Activated T-cell treated with anti-CD3 and anti-CD28 coated beads, Interleukin-2, amount 50 U/mL, for 4 hours (primary cell): ENCODE data around the gene MPPED2. TPM values are rescaled to one million over a fixed set of nuclear protein-coding genes. Genes with fewer than 3 reads are reported as not detected.

Source experiments
- ATAC-seq, 2 donors: fragments of 200-7000 bp; cut with Tn5 transposase; one replicate each; pipeline ENCODE4 v1.10.0; 2021
- DNase-seq: peaks from one replicate; pipeline ENCODE4 v3.0.0-alpha.2; 2020
- H3K27me3 Mint-ChIP-seq: one replicate; pipeline ENCODE4 v1.8.0; 2021; ENCODE audit warnings: low read depth, mixed read lengths
- H3K36me3 Mint-ChIP-seq: one replicate; pipeline ENCODE4 v1.8.0; 2022; ENCODE audit warnings: mixed read lengths; ENCODE audit not compliant: insufficient read depth
- H3K4me1 Mint-ChIP-seq: one replicate; pipeline ENCODE4 v1.8.0; 2021; ENCODE audit warnings: low read depth, mixed read lengths
- H3K4me3 Mint-ChIP-seq: one replicate; pipeline ENCODE4 v1.8.0; 2021; ENCODE audit warnings: mild to moderate bottlenecking, moderate library complexity, mixed read lengths
- H3K9me3 Mint-ChIP-seq: one replicate; pipeline ENCODE4 v1.8.0; 2021; ENCODE audit warnings: mixed read lengths
- total RNA-seq, 3 donors: library from RNA; stranded (reverse); gene quantifications; one replicate each; pipeline ENCODE4 v1.2.1, GENCODE V29; 2021

The MPPED2 gene
- total RNA-seq, 3 donors from 2014 or later: 0.05 to 0.38 (median 0.26) TPM

DNA sequence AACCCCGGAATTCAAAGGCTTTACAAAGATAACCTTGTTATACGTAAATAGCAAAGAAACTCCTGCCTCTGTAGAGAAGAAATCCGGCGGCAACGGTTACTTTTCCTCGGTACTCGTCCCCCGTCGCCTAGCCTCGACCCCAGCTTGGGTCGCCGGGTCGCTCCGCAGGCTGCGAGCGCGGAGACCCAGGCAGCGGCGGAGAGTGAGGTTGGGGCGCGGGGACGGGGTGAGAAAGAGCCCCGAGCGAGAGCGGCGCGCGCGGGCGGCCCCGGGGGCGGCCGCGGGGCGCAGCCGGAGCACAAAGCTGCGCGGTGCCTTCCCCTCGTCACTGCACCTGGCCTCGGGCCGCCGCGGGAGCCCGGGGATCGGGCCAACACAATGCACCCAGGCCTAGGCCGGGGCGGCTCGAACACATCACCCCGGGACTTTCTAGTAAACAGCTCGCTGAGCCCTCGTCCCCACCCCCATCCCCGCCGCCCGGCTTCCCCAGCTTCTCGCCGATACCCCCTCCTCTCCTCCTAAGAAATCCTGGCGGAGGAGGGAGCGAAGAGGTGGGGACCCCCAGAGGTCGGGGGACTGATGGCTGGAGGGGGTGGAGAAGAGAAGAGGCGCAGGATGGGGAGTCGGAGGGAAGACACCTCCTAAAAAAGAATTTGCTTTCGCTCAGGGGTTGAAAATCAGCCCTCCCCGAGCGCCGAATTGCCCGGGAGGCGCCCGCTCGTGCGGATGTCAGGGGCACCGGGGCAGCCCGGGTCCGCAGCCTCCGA, 845 bp downstream of the MPPED2 start:
- ATAC-seq (peak; percentile 54 to 55), DNase-seq (no peak)

DNA sequence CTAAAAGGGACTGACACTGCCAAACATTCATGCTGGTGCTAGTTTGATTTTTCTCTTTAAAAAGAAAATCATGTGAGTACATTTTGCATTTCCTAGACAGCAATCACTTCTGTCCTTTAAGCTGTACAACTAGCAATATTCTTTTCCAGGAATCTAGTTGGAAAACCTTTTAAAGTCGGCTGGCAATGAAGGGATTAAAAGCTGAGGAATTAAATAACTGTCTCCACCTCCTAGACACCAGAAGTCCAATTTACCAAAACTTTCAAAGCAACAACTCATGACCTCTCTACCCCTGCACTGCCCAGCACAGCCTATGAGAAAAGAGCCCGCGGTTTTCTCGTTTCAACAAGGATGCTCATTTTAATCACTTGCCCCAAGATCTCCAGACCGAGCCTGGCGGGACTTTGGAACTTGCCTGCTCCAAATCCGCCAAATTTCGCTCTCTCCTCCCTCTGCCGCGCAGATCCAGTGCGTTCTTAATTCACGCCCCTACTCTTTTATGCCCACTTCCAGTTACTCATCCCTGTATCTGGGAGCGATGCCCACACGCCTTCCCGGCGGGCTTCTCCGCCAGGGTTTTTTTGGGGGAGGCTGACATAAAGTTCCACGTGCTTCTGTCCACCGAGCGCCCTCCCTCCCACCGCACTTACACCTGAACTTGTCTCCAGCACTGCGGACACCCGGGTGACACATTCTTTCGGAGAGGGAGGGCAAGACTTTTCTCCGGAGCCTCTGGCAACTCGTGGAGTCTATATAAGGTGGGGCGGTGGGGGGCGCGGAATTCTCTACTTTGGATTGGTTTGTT, 2.5 kb downstream of the MPPED2 start:
- Mint-ChIP-seq H3K4me3 (no peak overlapping the region), H3K27me3 (peaks cover 40% of the 10 kb centered on the region), H3K36me3 (no peaks in the 10 kb centered on the region), H3K4me1 (peaks cover 1% of the 10 kb centered on the region), H3K9me3 (no peaks in the 10 kb centered on the region)
- ATAC-seq (no peak), DNase-seq (no peak)

More for the DNA sequence above, 845 bp downstream of the MPPED2 start:
- H3K4me3 Mint-ChIP-seq: peak overlapping the region; percentile 42
- H3K36me3 Mint-ChIP-seq: no peaks in the 10 kb centered on the region
- H3K9me3 Mint-ChIP-seq: no peaks in the 10 kb centered on the region
- H3K27me3 Mint-ChIP-seq: peaks cover 42% of the 10 kb centered on the region
- H3K4me1 Mint-ChIP-seq: peaks cover 1% of the 10 kb centered on the region

DNA sequence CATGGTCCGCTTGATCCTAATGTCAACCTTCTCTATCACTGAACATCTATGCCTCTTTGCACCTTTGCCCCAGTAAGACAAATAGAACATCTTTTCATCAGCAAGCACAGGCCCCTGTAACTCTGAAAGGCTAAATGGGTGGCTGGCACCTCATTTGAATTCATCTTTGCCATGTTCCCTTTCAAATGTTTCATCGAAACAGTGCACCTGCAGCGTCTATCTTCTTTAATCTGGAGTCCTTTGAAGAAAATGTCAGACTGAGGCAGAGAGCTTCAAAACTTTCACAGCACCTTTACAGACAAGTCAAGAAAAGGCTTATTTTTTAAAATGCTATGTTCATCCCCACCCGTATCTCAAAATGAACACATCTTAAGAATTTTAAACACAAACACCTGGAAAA, 3.4 kb downstream of the MPPED2 start:
- Mint-ChIP-seq H3K36me3 (no peaks in the 10 kb centered on the region), H3K9me3 (no peaks in the 10 kb centered on the region), H3K4me3 (no peak overlapping the region), H3K27me3 (peaks cover 36% of the 10 kb centered on the region), H3K4me1 (peaks cover 1% of the 10 kb centered on the region)
- no peak for DNase-seq
- ATAC-seq: no peak

DNA sequence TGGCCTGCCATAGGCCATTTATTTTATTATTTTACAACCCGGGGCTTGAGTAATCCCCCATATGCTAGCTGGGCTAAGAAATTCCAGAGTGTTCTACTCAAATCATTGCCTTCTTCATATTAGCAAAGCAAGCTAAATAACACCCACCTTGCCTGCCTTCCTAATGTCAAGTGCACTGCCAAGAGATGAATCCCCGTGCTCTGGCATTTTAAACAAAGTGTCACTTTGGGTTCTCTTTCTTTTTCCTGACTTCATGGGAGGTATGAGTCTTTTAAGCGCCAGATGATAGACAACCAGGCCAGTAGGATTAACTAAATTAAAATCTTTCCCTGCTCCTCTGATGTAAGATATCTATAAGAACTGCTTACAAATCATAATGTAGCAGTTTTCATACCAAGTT, 4.5 kb downstream of the MPPED2 start:
- ATAC-seq (no peak), DNase-seq (no peak)
- H3K4me1 Mint-ChIP-seq: no peaks in the 10 kb centered on the region
- H3K4me3 Mint-ChIP-seq: no peak overlapping the region
- H3K36me3 Mint-ChIP-seq: no peaks in the 10 kb centered on the region
- peaks cover 26% of the 10 kb centered on the region for H3K27me3 Mint-ChIP-seq
- H3K9me3 Mint-ChIP-seq: no peaks in the 10 kb centered on the region

DNA sequence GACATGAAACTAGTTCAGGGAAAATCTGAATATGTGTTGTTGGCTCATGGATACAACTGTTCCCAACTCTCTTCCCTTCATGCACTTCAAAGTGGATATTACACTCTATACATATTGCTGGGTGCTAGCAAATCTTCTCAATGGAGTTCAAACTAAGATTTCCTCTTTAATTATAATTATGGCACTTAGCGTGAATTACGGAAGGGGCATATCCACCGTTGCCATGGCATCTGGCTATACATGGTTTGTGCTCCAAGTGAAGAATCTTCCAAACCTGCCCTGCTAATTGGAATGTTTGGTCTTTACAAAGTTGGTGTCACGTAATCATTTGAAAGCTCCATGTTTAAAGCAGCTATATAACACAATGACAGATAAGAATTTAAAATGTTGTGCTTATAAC, 5.6 kb downstream of the MPPED2 start:
- no peak for ATAC-seq
- DNase-seq: no peak
- no peaks in the 10 kb centered on the region for H3K4me1 Mint-ChIP-seq
- peaks cover 25% of the 10 kb centered on the region for H3K27me3 Mint-ChIP-seq
- H3K36me3 Mint-ChIP-seq: no peaks in the 10 kb centered on the region
- H3K9me3 Mint-ChIP-seq: no peaks in the 10 kb centered on the region
- H3K4me3 Mint-ChIP-seq: no peak overlapping the region

DNA sequence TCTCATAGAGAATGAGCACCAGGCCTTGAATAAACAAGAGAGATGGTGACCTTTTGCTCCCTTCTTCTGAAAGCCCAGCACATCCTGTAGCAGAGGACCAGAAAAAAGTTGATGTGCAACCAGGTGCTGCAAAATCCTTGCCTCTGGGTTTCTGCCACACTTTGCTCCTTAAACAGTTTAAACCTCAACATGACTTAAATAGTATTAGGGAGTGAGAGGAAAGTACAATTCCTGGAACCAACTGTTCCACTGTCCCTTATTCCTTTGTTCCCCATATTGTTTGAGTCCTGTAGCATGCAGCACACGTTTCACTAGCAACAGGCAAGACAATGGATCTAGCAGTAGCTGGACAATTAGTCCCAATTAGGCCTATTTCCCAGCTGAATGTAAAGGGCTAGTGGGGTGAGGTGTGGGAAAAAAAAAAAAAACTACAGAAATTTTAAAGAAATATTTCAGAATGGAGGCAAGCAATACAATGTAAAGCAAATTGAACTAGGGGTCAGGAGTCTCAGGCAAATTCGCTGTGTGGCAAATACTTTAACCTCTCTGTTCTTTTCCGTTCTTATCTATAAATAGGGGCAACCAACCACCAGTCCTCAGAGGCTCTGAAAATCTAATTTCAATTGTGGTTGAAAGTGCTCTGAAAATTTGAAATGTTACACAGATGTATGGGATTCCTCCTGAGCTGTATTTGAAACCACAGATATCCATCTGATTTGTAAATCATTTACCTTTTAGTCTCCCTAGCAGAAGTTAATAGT, 6.6 kb downstream of the MPPED2 start:
- Mint-ChIP-seq H3K27me3 (peaks cover 19% of the 10 kb centered on the region), H3K9me3 (no peaks in the 10 kb centered on the region), H3K36me3 (no peaks in the 10 kb centered on the region), H3K4me1 (no peaks in the 10 kb centered on the region), H3K4me3 (no peak overlapping the region)
- DNase-seq (no peak), ATAC-seq (no peak)

DNA sequence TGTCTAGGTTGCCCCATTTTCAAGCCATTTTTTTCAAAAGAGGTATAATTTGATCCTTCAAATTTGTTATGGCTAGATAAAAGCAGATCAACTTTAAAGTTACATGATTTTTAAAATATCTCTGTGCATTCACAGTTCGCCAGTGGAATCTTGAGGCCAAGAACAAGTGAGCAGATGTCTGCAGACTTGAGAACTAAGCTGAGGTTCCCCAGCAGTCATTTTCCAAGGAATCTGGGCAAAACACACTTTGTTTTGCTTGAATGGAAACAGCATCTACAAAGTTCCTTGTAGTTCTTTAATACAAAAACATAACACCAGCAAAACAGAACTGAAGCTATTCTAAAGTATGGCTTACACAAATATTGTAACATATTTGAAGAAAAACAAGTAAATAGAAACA, 7.7 kb downstream of the MPPED2 start:
- H3K36me3 Mint-ChIP-seq: no peaks in the 10 kb centered on the region
- no peaks in the 10 kb centered on the region for H3K9me3 Mint-ChIP-seq
- no peak for ATAC-seq
- no peak overlapping the region for H3K4me3 Mint-ChIP-seq
- peaks cover 9% of the 10 kb centered on the region for H3K27me3 Mint-ChIP-seq
- no peak for DNase-seq
- H3K4me1 Mint-ChIP-seq: no peaks in the 10 kb centered on the region

DNA sequence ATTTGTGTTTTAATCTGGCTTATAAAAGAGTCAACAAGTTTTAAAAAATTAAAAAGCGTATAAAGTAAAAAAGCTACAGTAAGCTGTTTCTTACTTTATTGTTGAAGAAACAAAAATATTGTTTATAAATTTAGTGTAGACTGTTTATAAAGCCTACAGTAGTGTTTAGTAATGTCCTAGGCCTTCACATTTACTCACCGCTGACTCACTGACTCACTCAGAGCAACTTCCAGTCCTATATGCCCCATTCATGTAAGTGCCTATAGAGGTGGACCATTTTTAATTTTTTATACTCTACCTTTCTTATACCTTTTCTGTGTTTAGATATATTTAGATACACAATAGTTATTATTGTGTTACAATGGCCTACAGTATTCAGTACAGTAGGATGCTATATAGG, 12.2 kb downstream of the MPPED2 start:
- Mint-ChIP-seq H3K4me3 (no peak overlapping the region), H3K9me3 (no peaks in the 10 kb centered on the region), H3K4me1 (no peaks in the 10 kb centered on the region), H3K36me3 (no peaks in the 10 kb centered on the region), H3K27me3 (no peaks in the 10 kb centered on the region)
- ATAC-seq (no peak), DNase-seq (no peak)

DNA sequence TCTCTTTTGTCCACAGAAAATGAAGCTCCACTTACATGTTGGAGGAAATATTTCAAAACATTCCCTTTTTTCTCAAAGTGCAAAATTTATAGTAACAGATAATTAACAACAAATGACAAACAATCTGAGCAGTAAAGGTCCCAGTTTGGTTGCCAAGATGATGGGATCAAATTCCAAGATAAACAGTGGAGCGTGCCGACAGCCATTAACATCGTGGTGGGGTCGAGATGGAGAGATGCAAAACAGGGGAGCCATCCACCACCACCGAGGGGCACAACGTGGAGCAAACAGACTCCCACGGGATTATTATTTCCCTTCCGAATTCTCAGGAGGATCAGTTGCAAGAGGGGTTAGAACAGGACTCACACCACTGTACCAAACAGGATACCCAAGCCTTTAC, 17.2 kb downstream of the MPPED2 start:
- no peak overlapping the region for H3K4me3 Mint-ChIP-seq
- H3K4me1 Mint-ChIP-seq: no peaks in the 10 kb centered on the region
- no peak for DNase-seq
- H3K36me3 Mint-ChIP-seq: no peaks in the 10 kb centered on the region
- peaks cover 3% of the 10 kb centered on the region for H3K27me3 Mint-ChIP-seq
- no peak for ATAC-seq
- no peaks in the 10 kb centered on the region for H3K9me3 Mint-ChIP-seq

DNA sequence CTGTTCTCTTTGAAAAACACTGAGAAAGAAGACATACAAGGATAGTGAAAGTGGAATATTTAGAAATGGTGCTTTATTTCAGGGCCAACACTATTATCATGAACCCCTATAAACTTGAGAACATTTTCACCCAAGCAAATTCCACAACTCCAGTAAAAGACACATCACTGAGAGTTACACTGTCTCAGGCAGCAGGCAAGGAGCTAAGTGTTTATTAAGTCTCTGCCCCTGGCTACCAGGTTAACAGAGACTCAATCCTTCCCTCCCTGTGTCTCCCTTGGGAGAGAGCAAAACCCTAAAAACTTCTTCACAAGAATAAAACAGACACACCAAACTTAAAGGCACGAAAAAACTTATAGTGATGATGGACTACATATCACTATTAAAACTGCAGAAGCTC, 18.5 kb downstream of the MPPED2 start:
- no peak for DNase-seq
- no peaks in the 10 kb centered on the region for H3K36me3 Mint-ChIP-seq
- no peaks in the 10 kb centered on the region for H3K4me1 Mint-ChIP-seq
- ATAC-seq: no peak
- H3K27me3 Mint-ChIP-seq: peaks cover 3% of the 10 kb centered on the region
- H3K9me3 Mint-ChIP-seq: no peaks in the 10 kb centered on the region
- no peak overlapping the region for H3K4me3 Mint-ChIP-seq

DNA sequence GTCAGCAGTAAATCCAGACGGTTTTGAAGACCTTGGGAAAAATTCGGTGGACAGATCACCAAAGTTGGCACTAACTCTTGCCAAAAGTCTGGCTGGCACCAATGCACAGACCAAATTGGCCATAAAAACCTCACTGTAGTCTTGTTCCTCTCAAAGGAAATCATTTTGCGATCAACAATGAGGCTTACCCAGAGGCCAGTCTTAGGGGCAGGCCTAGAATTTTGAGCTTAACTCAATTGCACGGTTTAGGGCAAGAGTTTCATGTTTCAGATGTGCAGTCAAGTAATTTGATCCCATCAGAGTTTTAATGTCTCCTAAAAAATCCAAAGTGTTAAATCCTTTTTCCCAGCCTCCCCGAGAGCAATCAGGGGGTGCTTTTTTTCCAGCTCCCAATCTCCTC, 19.0 kb downstream of the MPPED2 start:
- ATAC-seq (no peak), DNase-seq (no peak)
- H3K4me1 Mint-ChIP-seq: no peaks in the 10 kb centered on the region
- H3K36me3 Mint-ChIP-seq: no peaks in the 10 kb centered on the region
- no peak overlapping the region for H3K4me3 Mint-ChIP-seq
- H3K27me3 Mint-ChIP-seq: peaks cover 3% of the 10 kb centered on the region
- no peaks in the 10 kb centered on the region for H3K9me3 Mint-ChIP-seq

DNA sequence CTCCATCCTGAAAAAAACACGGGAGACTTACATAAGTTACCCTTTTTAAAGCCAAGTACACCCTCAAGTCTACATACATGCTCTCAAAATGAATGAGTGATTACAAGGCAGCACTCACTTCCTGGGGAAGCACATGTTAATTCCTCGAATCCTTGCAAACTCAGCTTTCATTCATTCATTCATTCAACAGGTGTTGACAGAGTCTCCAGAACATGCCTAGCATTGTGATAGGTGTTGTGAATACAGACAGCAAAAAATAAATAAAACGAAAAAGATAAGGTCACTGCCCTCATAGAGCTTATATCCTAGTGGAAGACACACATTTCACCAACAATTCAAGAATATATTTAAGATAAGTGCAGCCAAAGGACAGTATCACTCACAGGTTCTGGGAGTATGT, 19.7 kb downstream of the MPPED2 start:
- H3K9me3 Mint-ChIP-seq: no peaks in the 10 kb centered on the region
- no peaks in the 10 kb centered on the region for H3K36me3 Mint-ChIP-seq
- no peak for DNase-seq
- no peak overlapping the region for H3K4me3 Mint-ChIP-seq
- no peaks in the 10 kb centered on the region for H3K4me1 Mint-ChIP-seq
- peaks cover 3% of the 10 kb centered on the region for H3K27me3 Mint-ChIP-seq
- no peak for ATAC-seq

DNA sequence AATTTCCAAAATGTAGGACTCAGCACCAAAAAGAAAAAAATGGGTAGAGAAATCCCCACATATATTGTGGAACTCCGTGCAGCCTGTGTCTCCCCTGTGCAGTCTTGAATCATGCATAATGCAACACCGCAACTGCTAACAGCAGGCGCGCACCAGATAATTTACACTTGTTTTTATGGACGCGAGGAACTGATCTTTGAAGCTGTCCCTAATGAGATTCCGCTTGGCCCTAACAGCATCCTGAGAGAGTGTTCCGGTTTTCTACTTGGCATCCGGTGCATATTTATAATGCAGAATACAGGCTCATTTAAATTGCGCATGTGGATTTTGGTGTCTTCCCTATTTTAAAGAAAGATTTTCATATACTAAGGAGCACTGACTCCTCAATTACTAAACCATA, 21.1 kb downstream of the MPPED2 start:
- ATAC-seq: no peak
- H3K9me3 Mint-ChIP-seq: no peaks in the 10 kb centered on the region
- H3K27me3 Mint-ChIP-seq: peaks cover 3% of the 10 kb centered on the region
- no peaks in the 10 kb centered on the region for H3K36me3 Mint-ChIP-seq
- DNase-seq: no peak
- no peak overlapping the region for H3K4me3 Mint-ChIP-seq
- no peaks in the 10 kb centered on the region for H3K4me1 Mint-ChIP-seq

DNA sequence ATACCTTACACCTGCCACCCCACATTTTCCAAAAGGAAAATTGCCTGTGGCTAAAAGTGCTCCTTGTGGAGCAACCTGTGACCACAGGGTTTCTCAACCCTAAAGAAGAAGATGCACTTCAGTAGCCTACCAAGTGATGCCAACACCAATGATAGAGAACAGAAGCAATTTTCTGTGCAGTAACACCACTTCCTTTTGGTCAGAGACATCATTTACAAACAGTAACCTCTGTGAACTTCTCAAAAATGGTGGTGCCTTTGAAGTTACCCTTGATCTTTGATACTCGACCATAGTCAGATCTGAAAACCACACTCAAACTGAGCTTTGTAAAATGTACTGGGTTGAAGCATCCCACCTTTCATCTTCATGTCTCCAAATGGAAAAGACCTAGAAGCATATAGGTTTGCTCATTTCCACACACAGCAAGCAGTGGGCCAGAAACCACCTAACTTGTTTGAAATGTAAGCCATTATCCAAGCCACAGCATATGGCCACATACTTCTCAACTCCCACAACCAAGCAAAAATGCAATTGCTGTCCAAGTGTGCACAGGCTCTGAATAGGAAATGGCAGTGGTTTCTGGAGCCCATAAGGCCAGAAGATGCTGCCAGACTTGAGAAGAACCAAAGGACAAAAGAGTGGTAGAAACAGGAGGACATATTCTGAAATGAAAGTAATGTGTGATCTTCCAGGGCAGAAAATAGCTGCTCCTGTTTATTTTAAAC, 24.3 kb downstream of the MPPED2 start:
- Mint-ChIP-seq H3K4me1 (no peaks in the 10 kb centered on the region), H3K9me3 (no peaks in the 10 kb centered on the region), H3K4me3 (no peak overlapping the region), H3K27me3 (peaks cover 2% of the 10 kb centered on the region), H3K36me3 (no peaks in the 10 kb centered on the region)
- ATAC-seq (no peak), DNase-seq (no peak)
